Urinary bladder (tissue), 4 donors: Measurements from ENCODE around the gene PNRC1. TPM values are rescaled to one million over a fixed set of nuclear protein-coding genes. Genes with fewer than 3 reads are reported as not detected.
"Not testable (repeated sequence)": the region's sequence is repeated elsewhere in the genome, so short reads cannot be mapped to it uniquely, and the experiment has no call there.

Source experiments
- DNase-seq: peaks from one replicate; pipeline ENCODE4 v3.0.0-alpha.2; 2015; ENCODE audit errors: extremely low spot score
- H3K27ac ChIP-seq: one replicate; pipeline ENCODE4 v1.5.1; 2013; ENCODE audit warnings: low read depth, mild to moderate bottlenecking, moderate library complexity
- H3K36me3 ChIP-seq: one replicate; pipeline ENCODE4 v1.6.1; 2013; ENCODE audit warnings: mild to moderate bottlenecking, moderate library complexity; ENCODE audit not compliant: insufficient read depth
- H3K4me1 ChIP-seq: one replicate; pipeline ENCODE4 v1.6.1; 2013; ENCODE audit warnings: mild to moderate bottlenecking, moderate library complexity; ENCODE audit not compliant: insufficient read depth
- H3K4me3 ChIP-seq: one replicate; pipeline ENCODE4 v1.5.1; 2013; ENCODE audit warnings: low read depth, low read length
- WGBS: extraction: QIAGEN DNeasy Blood & Tissue Kit; methylation state at CpG from one replicate; pipeline ENCODE4 v1.1.7; 2013; 5-methylcytosine and 5-hydroxymethylcytosine counted together
- polyA plus RNA-seq: library from polyadenylated mRNA; stranded (reverse); fragments of 200-250 nt; gene quantifications from one replicate; pipeline ENCODE4 v1.2.3, GENCODE V29; 2013
- total RNA-seq: library from RNA; depleted of rRNA; stranded (reverse); fragments of >200 nt; gene quantifications from one replicate; pipeline ENCODE4 v1.2.3, GENCODE V29; 2014
- donor health status: healthy with polysubstance abuse.
- donor health status: healthy.

Gene PNRC1
- total and polyA plus RNA-seq, 2 donors, result 147 to 224 TPM

DNA sequence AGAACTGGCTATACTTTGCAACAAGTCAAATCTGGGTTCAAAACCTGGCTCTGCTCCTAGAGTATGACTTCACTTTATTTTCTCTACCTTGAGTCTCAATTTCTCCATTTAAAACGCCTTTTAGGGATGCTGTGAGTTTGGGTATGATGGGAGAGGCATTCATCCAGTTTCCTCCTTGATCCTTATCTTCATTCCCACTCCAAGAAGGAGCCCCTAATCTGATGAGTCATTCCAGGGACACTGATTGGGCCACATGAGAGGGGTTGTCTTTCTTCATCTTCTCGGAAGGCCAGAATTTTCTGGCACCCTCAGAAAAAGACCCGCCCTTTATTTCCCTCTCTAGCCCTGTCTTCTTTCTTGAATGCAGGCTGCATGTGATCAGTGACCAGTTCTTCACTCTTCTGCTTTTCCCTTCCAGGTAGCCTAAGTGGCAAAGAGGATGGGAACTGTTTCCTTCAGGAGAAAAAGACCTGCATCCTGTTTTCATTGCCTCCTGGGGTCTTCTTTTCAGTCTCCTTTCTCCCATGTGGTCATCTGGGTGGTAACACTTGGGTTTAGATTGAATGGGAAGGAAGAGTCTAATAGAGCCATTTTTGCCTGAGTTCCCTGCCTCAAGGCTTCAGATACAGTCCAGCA is 32.1 kb upstream of the PNRC1 start:
- no peak overlapping the region for H3K27ac ChIP-seq
- 82% methylated on average over 3 of the region's 3 CpGs for WGBS
- DNase-seq, result no peak
- no peak overlapping the region for H3K4me3 ChIP-seq
- no peaks in the 10 kb centered on the region for H3K4me1 ChIP-seq
- H3K36me3 ChIP-seq, result no peaks in the 10 kb centered on the region

DNA sequence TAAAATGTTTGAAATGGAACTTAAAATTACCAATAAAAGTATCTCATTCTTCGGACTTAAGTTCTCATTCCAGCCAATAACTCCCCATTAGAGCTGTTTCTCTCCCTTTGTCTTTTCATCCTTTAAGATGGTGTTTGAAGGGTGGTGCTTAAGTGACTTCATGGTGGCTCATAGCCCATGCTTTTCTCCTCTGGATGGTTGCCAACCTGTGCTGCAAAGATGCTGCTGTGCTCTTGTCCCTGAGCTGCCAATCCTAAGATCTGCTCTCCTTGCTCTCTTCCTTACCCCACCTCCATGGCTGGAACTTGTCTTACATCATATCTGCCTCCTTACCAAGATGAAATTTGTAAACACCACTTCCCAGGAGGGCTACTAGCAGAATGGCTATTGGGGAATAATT is 31.6 kb upstream of the PNRC1 start:
- Histone ChIP-seq H3K4me3 (no peak overlapping the region), H3K36me3 (no peaks in the 10 kb centered on the region), H3K27ac (no peak overlapping the region), H3K4me1 (no peaks in the 10 kb centered on the region)
- 33% methylated on average over 1 of the region's 1 CpG for WGBS
- peak; percentile 51 for DNase-seq

GRCh38 chr6:89050155-89050554 is 30.4 kb upstream of the PNRC1 start:
- H3K27ac ChIP-seq, result no peak overlapping the region
- 48% methylated on average over 3 of the region's 3 CpGs for WGBS
- H3K4me3 ChIP-seq, result no peak overlapping the region
- no peaks in the 10 kb centered on the region for H3K4me1 ChIP-seq
- no peaks in the 10 kb centered on the region for H3K36me3 ChIP-seq
- DNase-seq, result no peak

GRCh38 chr6:89050697-89051096 is 29.9 kb upstream of the PNRC1 start:
- DNase-seq, result no peak
- no peaks in the 10 kb centered on the region for H3K36me3 ChIP-seq
- H3K4me3 ChIP-seq, result no peak overlapping the region
- WGBS, result 77% methylated on average over 3 of the region's 3 CpGs
- no peaks in the 10 kb centered on the region for H3K4me1 ChIP-seq
- H3K27ac ChIP-seq, result no peak overlapping the region

DNA sequence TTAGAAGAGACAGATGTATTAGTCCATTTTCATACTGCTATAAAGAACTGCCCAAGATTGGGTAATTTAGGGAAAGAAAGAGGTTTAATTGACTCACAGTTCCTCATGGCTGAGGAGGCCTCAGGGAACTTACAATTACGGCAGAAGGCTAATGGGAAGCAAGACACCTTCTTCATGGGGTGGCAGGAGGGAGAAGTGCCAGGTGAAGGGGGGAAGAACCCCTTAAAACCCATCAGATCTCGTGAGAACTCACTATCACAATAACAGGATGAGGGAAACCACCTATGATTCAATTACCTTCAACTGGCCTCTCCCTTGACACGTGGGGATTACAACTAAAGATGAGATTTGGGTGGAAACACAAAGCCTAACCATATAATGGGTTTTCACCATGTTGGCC is 28.9 kb upstream of the PNRC1 start:
- H3K36me3 ChIP-seq, result no peaks in the 10 kb centered on the region
- H3K27ac ChIP-seq, result no peak overlapping the region
- no peak overlapping the region for H3K4me3 ChIP-seq
- H3K4me1 ChIP-seq, result no peaks in the 10 kb centered on the region
- no peak for DNase-seq
- WGBS, result 86% methylated on average over 3 of the region's 3 CpGs

DNA sequence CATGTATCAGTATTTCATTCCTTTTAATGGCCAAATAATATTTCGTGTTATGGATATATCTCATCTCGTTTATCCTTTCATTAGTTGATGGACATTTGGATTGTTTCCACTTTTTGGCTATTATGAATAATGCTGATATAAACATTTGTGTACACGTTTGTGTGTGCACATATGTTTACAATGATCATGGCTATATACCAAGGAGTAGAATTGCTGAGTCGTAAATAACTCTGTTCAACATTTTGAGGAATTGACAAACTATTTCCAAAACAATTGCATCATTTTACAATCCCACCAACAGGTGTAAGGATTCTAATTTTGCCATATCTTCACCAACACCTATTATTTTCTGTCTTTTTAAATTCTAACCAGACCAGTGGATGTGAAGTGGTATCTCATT is 26.3 kb upstream of the PNRC1 start:
- no peak overlapping the region for H3K4me3 ChIP-seq
- H3K4me1 ChIP-seq, result no peaks in the 10 kb centered on the region
- H3K27ac ChIP-seq, result no peak overlapping the region
- no peaks in the 10 kb centered on the region for H3K36me3 ChIP-seq
- 90% methylated on average over 4 of the region's 4 CpGs for WGBS
- no peak for DNase-seq

GRCh38 chr6:89057759-89058158 is 22.8 kb upstream of the PNRC1 start:
- no peaks in the 10 kb centered on the region for H3K4me1 ChIP-seq
- 76% methylated on average over 2 of the region's 2 CpGs for WGBS
- no peak overlapping the region for H3K27ac ChIP-seq
- H3K4me3 ChIP-seq, result no peak overlapping the region
- no peak for DNase-seq
- no peaks in the 10 kb centered on the region for H3K36me3 ChIP-seq

- no peak for DNase-seq
- H3K4me1 ChIP-seq, result no peaks in the 10 kb centered on the region
- 59% methylated on average over 5 of the region's 5 CpGs for WGBS
- H3K27ac ChIP-seq, result no peak overlapping the region
- H3K4me3 ChIP-seq, result no peak overlapping the region
- no peaks in the 10 kb centered on the region for H3K36me3 ChIP-seq
These were observed 21.9 kb upstream of the PNRC1 start for GRCh38 chr6:89058627-89059026.

DNA sequence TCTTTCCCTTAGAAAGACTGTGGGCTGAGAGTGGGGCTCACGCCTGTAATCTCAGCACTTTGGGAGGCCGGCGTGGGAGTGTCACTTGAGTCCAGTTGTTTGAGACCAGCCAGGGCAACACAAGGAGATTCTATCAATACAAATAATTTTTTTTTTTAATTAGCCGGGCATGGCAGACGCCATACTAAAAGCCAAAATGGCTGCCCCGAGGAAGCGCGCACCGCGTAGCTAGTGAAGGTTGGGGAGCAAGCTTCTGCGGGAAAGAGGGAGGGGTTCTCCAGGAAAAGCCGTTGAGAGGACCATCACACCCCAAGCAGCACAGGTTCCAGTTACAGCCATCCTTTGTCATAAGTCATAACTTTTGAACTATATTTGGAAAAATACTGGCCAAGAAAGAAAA is 21.3 kb upstream of the PNRC1 start:
- 96% methylated on average over 12 of the region's 12 CpGs for WGBS
- no peaks in the 10 kb centered on the region for H3K36me3 ChIP-seq
- no peak for DNase-seq
- H3K4me3 ChIP-seq, result no peak overlapping the region
- H3K4me1 ChIP-seq, result no peaks in the 10 kb centered on the region
- no peak overlapping the region for H3K27ac ChIP-seq

GRCh38 chr6:89063881-89064280 is 16.7 kb upstream of the PNRC1 start:
- H3K4me1 ChIP-seq, result no peaks in the 10 kb centered on the region
- 91% methylated on average over 1 of the region's 1 CpG for WGBS
- H3K27ac ChIP-seq, result no peak overlapping the region
- no peaks in the 10 kb centered on the region for H3K36me3 ChIP-seq
- no peak overlapping the region for H3K4me3 ChIP-seq
- DNase-seq, result no peak

DNA sequence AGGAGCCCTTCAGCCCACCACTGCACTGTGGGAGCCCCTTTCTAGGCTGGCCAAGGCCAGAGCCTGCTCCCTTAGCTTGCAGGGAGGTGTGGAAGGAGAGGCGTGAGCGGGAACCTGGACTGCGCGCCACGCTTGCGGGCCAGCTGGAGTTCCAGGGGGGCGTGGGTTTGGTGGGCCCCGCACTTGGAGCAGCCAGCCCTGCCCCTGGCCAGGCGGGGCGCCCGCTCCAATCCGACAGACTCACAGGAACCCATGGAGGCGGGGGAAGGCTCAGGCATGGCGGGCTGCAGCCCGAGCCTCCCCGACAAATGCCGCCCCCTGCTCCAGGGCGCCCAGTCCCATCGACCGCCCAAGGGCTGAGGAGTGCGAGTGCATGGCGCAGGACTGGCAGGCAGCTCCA is 15.6 kb upstream of the PNRC1 start:
- 98% methylated on average over 22 of the region's 22 CpGs for WGBS
- H3K4me3 ChIP-seq, DNase-seq, H3K36me3 ChIP-seq, H3K4me1 ChIP-seq, H3K27ac ChIP-seq: not testable (repeated sequence)

- not testable (repeated sequence) for H3K4me3 ChIP-seq, H3K4me1 ChIP-seq, DNase-seq, H3K36me3 ChIP-seq, H3K27ac ChIP-seq
- 86% methylated on average over 9 of the region's 9 CpGs for WGBS
These were observed 14.4 kb upstream of the PNRC1 start for GRCh38 chr6:89066121-89066520.

DNA sequence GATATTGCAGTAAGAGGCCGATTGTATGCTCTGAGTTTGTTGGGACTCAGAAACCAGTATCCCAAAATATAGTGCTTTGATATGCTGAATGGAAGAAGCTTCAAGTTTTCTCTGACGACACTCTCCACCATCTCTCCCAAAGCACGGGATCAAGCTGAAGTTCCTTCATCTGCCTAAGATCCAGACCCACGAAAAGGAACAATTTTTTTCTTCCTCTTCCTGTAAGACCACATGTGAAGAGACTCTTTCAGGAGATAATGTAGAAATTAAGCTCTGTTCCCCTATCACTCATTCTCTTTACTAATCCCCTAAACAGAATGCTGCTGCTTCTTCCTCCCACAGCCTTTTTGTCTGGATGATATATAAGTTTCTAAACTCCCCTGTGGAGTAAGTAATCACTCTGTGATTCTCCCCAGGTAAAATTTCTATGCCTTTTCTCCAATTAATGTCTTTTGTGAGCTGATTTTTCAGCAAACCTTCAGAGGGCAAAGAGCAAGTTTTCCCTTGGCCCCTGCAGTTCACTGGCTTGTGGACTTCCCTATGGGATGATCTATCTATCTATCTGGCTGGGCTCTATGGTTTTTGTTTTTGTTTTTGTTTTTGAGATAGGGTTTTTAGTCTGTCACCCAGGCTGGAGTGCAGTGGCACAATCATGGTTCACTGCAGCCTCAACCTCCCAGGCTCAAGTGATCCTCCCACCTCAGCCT is 13.5 kb upstream of the PNRC1 start:
- no peak overlapping the region for H3K4me3 ChIP-seq
- 76% methylated on average over 4 of the region's 4 CpGs for WGBS
- no peaks in the 10 kb centered on the region for H3K4me1 ChIP-seq
- H3K36me3 ChIP-seq, result no peaks in the 10 kb centered on the region
- no peak for DNase-seq
- no peak overlapping the region for H3K27ac ChIP-seq

DNA sequence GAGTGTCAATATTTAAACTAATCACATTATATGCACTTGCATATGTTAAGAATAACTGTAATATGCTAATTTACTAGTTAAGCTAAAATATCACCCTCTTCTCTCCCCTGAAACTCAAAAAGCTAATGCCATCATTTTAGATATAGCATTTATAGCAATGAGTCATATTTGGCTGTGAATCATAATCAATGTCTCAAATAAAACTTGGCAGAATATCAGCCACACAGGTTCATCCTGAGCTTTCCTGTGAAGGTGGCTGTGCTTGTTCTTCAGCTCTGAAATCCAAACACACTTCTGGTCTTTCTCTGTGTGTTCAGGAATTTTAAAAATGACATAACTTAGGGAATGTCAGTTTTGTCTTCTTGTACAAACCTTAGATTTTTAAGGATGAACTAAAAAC is 12.8 kb upstream of the PNRC1 start:
- H3K4me3 ChIP-seq, result no peak overlapping the region
- H3K4me1 ChIP-seq, result no peaks in the 10 kb centered on the region
- no peak for DNase-seq
- H3K27ac ChIP-seq, result no peak overlapping the region
- H3K36me3 ChIP-seq, result no peaks in the 10 kb centered on the region
